GM20431 (cell line): Measurements from ENCODE around the gene WDR4.
"Not testable (repeated sequence)": the region's sequence is repeated elsewhere in the genome, so short reads cannot be mapped to it uniquely, and the experiment has no call there.

Source experiments
- in situ Hi-C: fragments of 300-500 bp; cut with MseI, MboI; formaldehyde crosslinking; loops from one replicate; pipeline ENCODE4 v1.15.0; 2020; ENCODE audit warnings: low sequenced_read_pairs; ENCODE audit not compliant: unreplicated experiment

The WDR4 gene

GRCh38 chr21:42841156-42841915 lies 38.0 kb downstream of the WDR4 start:
- in situ Hi-C loops, result no loop called here

GRCh38 chr21:42840411-42841155 lies 38.8 kb downstream of the WDR4 start:
- in situ Hi-C loops, result no loop called here

- in situ Hi-C loops, result no loop called here
Observed at GRCh38 chr21:42839271-42840231, 39.8 kb downstream of the WDR4 start.

- in situ Hi-C loops, result not testable (repeated sequence)
Observed at GRCh38 chr21:42838212-42838690, 41.1 kb downstream of the WDR4 start.

GRCh38 chr21:42837421-42838211 lies 41.7 kb downstream of the WDR4 start:
- in situ Hi-C loops, result no loop called here

- in situ Hi-C loops, result no loop called here
Observed at GRCh38 chr21:42836767-42837301, 42.5 kb downstream of the WDR4 start.

- in situ Hi-C loops, result no loop called here
Observed at GRCh38 chr21:42836402-42836666, 43.0 kb downstream of the WDR4 start.

GRCh38 chr21:42835611-42836401 lies 43.5 kb downstream of the WDR4 start:
- in situ Hi-C loops, result no loop called here

GRCh38 chr21:42835211-42835610 lies 44.1 kb downstream of the WDR4 start:
- in situ Hi-C loops, result no loop called here

- in situ Hi-C loops, result no loop called here
Observed at GRCh38 chr21:42834726-42835191, 44.6 kb downstream of the WDR4 start.

GRCh38 chr21:42833859-42834725 lies 45.2 kb downstream of the WDR4 start:
- in situ Hi-C loops, result no loop called here

GRCh38 chr21:42833439-42833815 lies 45.9 kb downstream of the WDR4 start:
- in situ Hi-C loops, result no loop called here

- in situ Hi-C loops, result not testable (repeated sequence)
Observed at GRCh38 chr21:42832321-42832630, 47.1 kb downstream of the WDR4 start.

- in situ Hi-C loops, result no loop called here
Observed at GRCh38 chr21:42830456-42831455, 48.6 kb downstream of the WDR4 start.

GRCh38 chr21:42829954-42830353 lies 49.4 kb downstream of the WDR4 start:
- in situ Hi-C loops, result no loop called here

GRCh38 chr21:42829417-42829816 lies 49.9 kb downstream of the WDR4 start:
- in situ Hi-C loops, result no loop called here

GRCh38 chr21:42827588-42827987 lies 51.8 kb downstream of the WDR4 start:
- in situ Hi-C loops, result no loop called here
